Iris pigment epithelial cell (primary cell): ENCODE results near the gene SNRPD3.
"Not testable (repeated sequence)": the region's sequence is repeated elsewhere in the genome, so short reads cannot be mapped to it uniquely, and the experiment has no call there.

ENCODE experiments used
- DNase-seq: peaks from one replicate; pipeline ENCODE4 v3.0.0-alpha.2; 2011; ENCODE audit warnings: low read depth

Gene SNRPD3

DNA sequence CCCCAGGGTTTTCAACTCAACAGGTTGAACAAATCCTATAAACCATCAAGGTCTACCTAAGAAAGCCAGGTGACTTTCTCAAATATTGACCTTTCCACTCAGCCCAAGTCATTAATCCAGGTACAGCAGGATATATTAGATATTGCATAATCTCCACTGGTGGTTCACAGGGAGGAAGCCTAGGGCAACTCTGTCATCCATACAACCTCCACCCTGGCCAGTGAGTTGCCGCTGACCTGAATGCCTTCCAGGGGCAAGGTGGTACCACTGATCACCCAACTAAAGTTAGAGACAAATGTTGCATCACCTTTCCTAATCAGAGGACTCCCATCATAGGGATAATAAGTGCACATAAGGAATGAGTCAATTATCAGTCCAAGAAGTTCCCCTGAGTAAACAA lies 23.7 kb upstream of the SNRPD3 start:
- DNase-seq = no peak

GRCh38 chr22:24535348-24535747 lies 20.5 kb upstream of the SNRPD3 start:
- DNase-seq = no peak

GRCh38 chr22:24536089-24536488 lies 19.7 kb upstream of the SNRPD3 start:
- peak; percentile 8 for DNase-seq

DNA sequence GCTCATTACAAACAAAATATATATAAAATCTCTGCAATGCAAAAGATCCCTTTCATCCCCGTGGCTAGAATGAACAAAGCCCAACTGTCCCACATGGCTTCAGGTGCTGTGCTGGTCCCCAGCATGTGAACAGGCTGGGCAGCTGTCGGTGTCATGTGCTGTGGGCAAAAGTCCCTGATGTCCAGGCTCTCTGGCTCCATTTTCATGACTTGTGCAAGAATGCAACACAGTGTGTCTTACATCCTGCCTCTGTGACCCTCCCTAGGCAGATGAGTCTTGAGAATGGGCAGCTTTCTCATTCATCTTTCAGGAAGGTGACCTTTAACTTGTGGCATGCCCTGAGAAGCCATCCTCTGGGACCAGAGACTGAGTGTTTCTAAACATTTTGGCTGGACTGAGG lies 15.3 kb upstream of the SNRPD3 start:
- DNase-seq = no peak

GRCh38 chr22:24541681-24542515 lies 13.9 kb upstream of the SNRPD3 start:
- no peak for DNase-seq

GRCh38 chr22:24542641-24543040 lies 13.2 kb upstream of the SNRPD3 start:
- no peak for DNase-seq

GRCh38 chr22:24543185-24543601 lies 12.6 kb upstream of the SNRPD3 start:
- no peak for DNase-seq

GRCh38 chr22:24543679-24544243 lies 12.0 kb upstream of the SNRPD3 start:
- DNase-seq = no peak

DNA sequence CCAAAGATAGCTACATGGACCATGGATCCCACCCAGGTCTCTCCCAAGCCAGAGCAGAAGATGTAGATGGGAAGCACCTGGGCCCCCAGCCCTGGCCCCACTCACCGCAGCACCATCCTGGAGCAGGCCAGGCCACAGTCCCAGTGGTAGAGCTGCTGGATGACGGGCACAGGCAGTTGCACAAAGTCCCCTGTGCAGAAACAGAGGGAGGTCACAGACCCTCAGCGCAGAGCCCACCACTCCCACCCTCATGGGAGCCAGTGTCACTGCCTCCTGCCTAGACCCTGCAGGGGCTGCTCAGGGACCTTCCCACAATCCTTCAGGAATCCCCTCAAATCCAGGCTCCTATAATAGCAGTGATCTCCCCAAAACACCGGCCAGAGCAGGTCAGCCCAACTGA lies 7.0 kb upstream of the SNRPD3 start:
- no peak for DNase-seq

DNA sequence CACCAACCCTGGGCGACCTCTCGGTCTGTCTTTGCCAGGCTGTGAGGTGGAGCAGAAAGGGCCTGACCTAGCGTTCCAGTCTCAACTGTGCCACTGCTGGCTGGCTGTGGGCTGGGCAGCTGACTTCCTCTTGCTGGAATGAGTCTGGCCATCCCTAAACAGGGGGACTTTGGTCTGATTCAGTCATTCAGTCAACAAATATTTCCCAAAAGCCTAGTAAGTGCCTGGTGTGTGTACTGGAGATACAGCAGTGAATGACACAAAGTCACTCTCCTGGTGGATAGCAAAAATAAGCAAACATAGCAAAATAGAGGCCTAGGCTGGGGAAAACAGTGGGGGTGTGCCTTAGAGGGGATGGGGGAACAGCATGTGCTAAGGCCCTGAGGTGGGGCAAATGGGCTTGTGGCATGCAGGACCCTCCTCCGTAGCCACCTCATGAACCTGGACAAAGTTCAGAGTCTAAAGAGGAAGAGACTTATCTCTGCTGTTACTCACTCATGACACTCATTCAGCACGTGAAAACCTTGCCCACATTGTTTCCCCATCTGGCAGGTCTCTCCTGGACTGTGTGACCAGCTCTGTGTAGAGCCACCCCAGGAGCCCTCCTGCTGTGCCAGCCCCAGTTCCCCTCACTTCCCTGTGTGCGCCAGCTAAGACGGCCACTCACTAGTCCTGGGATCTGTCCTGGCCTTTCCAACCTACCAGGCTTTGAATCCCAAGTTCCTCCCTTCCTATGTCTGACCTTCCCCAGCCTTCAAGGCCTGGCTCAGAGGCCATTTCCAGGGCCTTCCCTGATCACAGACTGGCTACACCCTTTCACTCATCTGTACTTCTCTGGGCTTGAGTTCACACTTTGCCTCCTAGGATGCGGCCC lies 5.5 kb upstream of the SNRPD3 start:
- peak; percentile 14 for DNase-seq

DNA sequence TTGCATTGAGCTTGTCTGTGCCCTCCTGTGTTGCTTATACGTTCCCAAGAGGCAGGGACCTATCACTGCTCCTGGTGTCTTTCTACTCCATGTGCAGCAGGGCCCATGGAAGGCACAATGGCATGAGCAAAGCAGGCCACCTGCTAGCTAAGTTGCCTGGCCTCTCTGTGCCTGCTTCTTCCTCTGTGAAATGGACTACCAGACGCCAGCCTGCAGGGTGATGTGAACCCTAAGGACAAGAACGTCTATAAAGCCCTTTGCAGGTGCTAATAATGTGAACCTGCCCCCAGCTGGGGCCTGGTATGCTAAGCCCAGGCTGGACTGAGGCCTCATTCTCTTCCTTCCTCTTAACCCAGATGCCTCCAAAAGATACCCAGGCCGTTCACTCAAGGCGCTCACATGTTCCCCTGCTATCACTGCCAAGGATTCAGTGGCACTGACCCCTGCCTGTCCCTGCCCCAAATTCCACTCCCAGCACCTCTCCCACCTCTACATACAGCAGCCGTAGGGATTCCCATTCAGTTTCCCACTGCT lies 4.8 kb upstream of the SNRPD3 start:
- DNase-seq = no peak

DNA sequence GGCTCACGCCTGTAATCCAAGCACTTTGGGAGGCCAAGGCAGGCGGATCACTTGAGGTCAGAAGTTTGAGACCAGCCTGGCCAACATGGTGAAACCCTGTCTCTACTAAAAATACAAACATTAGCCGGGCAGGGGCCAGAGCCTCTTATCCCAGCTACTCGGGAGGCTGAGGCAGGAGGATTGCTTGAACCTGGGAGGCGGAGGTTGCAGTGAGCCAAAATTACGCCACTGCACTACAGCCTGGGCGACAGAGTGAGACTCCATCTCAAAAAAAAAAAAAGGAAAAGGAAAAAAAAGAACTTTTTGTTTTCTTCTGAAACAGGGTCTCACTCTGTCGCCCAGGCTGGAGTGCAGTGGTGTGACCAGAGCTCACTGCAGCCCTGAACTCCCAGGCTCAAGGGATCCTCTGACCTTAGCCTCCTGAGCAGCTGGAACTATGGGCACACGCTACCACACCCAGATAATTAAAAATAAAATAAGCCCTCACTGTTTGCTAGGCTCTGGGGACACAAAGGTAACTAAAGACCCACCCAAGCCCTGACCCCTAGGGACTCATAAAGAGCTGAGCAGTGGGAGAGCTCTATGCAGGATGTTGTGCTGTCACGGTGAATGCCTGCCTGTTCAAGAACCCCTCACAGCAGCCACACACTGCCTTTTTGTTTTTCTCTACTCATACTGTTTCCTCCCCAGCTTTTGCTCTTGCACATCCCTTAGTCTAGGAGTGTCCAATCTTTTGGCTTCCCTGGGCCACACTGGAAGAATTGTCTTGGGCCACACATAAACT lies 3.1 kb upstream of the SNRPD3 start:
- not testable (repeated sequence) for DNase-seq

- DNase-seq = no peak
Measured at GRCh38 chr22:24553597-24554312, 2.0 kb upstream of the SNRPD3 start.

GRCh38 chr22:24554313-24555164 lies 1.3 kb upstream of the SNRPD3 start, which contains the start of gene GUCD1:
Gene GUCD1, minus strand, starts transcription at chr22:24555138. Its CDS starts 147 bp downstream, at chr22:24554991.
- DNase-seq = peak; percentile 62

DNA sequence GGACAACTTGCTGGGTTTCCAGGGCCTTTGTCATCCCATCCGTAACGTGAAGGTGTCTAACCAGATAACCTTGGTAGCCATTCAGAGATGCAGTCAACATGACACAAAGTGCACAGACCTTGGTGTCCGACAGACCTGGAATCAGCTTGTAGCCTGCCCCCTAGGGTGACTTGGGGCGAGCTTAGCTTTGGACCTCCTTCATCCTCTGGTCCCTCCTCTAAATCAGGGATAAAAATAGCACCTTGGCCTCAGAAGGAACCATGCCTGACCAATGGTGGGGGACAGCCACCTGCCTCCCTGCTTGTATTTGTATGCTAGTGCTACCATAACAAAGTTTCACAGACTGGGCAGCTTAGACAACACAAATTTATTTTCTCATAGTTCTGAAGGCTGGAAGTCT lies 3.7 kb downstream of the SNRPD3 start:
- no peak for DNase-seq

GRCh38 chr22:24563246-24563645 lies 7.4 kb downstream of the SNRPD3 start:
- DNase-seq = no peak

DNA sequence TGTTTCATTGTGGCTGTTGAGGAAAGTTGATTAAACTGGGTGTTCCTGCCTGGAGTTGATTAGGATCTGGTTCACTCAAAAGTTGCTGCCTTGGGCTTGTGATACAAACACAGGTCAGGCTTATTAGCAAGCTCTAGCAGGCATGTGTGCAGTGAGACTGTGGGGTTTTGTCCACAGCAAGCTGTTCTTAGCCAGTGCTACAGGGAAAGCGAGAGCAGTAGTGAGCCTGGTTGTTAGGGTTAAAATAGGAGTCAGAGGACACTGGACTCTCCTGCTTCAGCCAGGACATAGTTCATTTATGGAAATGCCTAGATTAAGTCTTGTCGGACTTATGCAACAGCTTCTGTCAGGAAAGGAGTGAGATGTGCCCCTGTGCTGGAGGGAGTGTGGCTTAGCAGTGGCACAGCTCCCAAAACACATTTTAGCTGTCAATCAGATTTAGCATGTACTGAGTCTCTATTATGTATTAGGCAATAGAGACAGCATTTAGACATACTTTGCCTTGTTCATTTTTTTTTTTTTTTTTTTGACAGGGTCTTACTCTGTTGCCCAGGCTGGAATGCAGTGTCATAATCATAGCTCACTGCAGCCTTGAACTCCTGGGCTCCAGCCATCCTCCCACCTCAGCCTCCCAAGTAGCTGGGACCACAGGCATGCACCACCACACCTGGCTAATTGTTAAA lies 8.7 kb downstream of the SNRPD3 start:
- DNase-seq = peak; percentile 78

GRCh38 chr22:24565077-24565476 lies 9.3 kb downstream of the SNRPD3 start:
- no peak for DNase-seq

GRCh38 chr22:24566899-24567511 lies 11.2 kb downstream of the SNRPD3 start:
- DNase-seq = peak; percentile 32
